ENCODE data around the gene MICAL1.

- TF ChIP-seq CTCF (IDR thresholded peaks at IDR 0.05; ENCODE audit: poor library complexity) (no peak), EZH2phosphoT487 (IDR thresholded peaks at IDR 0.05; ENCODE audit: low read depth, severe bottlenecking, unreplicated experiment) (no peak), EZH2 (IDR thresholded peaks at IDR 0.05; ENCODE audit: borderline replicate concordance) (no peak)
Measured at GRCh38 chr6:109436041-109436440, 19.5 kb downstream of the MICAL1 start.
